CD8-positive, alpha-beta memory T cell (primary cell): Measurements from ENCODE around the gene ANKS4B. TPM values are rescaled to one million over a fixed set of nuclear protein-coding genes. Genes with fewer than 3 reads are reported as not detected.

ENCODE experiments used
- CTCF ChIA-PET: fragments of 350-600 bp; sonication (Branson Sonifier 250); formaldehyde crosslinking; loops from one replicate; lab custom pipeline; 2021; ENCODE audit warnings: antibody characterized with exemption; lab: Charles Lee
- POLR2A ChIA-PET: fragments of 350-600 bp; sonication (Branson Sonifier 250); formaldehyde crosslinking; loops from one replicate; lab custom pipeline; 2021; ENCODE audit warnings: antibody characterized with exemption; lab: Charles Lee
- DNase-seq, 5 donors: peaks; one replicate each; pipeline versions ENCODE4 v3.0.0 to v3.0.0-alpha.2; 2020 to 2022; ENCODE audit warnings: mixed read lengths in 1 of 5
- H3K27ac ChIP-seq: one replicate; pipeline ENCODE4 v1.7.0; 2013; ENCODE audit warnings: low read depth, mild to moderate bottlenecking, low read length, moderate library complexity
- H3K27me3 ChIP-seq: 2 replicates; pipeline ENCODE4 v1.7.0; 2013; ENCODE audit warnings: low read length, mild to moderate bottlenecking; ENCODE audit not compliant: insufficient read depth, poor library complexity, severe bottlenecking
- H3K36me3 ChIP-seq: 2 replicates; pipeline ENCODE4 v1.7.0; 2013; ENCODE audit warnings: mild to moderate bottlenecking, low read length, moderate library complexity; ENCODE audit not compliant: insufficient read depth
- H3K4me1 ChIP-seq: 2 replicates; pipeline ENCODE4 v1.7.0; 2013; ENCODE audit warnings: mild to moderate bottlenecking, low read length, moderate library complexity; ENCODE audit not compliant: insufficient read depth
- H3K4me3 ChIP-seq: 2 replicates; pipeline ENCODE4 v1.7.0; 2013; ENCODE audit warnings: mild to moderate bottlenecking, low read length
- H3K9me3 ChIP-seq: 2 replicates; pipeline ENCODE4 v1.7.0; 2013; ENCODE audit warnings: mild to moderate bottlenecking, low read length
- H3K27ac Mint-ChIP-seq, 8 donors: one replicate each; pipeline ENCODE4 v1.8.0; 2020 to 2021; ENCODE audit warnings: mixed read lengths in 8 of 8, mild to moderate bottlenecking in 6 of 8, inconsistent platforms in 3 of 8, moderate library complexity in 3 of 8
- H3K27me3 Mint-ChIP-seq, 2 donors: one replicate each; pipeline ENCODE4 v1.8.0; 2020 to 2021; ENCODE audit warnings: mixed read lengths in 2 of 2, mild to moderate bottlenecking in 1 of 2, moderate library complexity in 1 of 2
- H3K36me3 Mint-ChIP-seq, 3 donors: one replicate each; pipeline ENCODE4 v1.8.0; 2020 to 2021; ENCODE audit warnings: mixed read lengths in 3 of 3, inconsistent platforms in 1 of 3, mild to moderate bottlenecking in 1 of 3
- H3K4me1 Mint-ChIP-seq, 3 donors: one replicate each; pipeline ENCODE4 v1.8.0; 2020 to 2021; ENCODE audit warnings: mixed read lengths in 3 of 3, inconsistent platforms in 1 of 3, mild to moderate bottlenecking in 1 of 3
- H3K4me3 Mint-ChIP-seq, 7 donors: one replicate each; pipeline ENCODE4 v1.8.0; 2020 to 2021; ENCODE audit warnings: mixed read lengths in 7 of 7, mild to moderate bottlenecking in 6 of 7, moderate library complexity in 4 of 7, inconsistent platforms in 2 of 7
- H3K9me3 Mint-ChIP-seq, 5 donors: one replicate each; pipeline ENCODE4 v1.8.0; 2020 to 2022; ENCODE audit warnings: mixed read lengths in 5 of 5, mild to moderate bottlenecking in 3 of 5, moderate library complexity in 2 of 5, inconsistent platforms in 1 of 5
- polyA plus RNA-seq: library from polyadenylated mRNA; unstranded; fragments of 300-500 nt; fragmentation: Illumina TruSeq; gene quantifications from one replicate; pipeline ENCODE4 v1.2.3, GENCODE V29; 2021
- total RNA-seq, 2 experiments: library from RNA; stranded (reverse); gene quantifications; one replicate each; pipeline ENCODE4 v1.2.3, GENCODE V29; 2021

The ANKS4B gene
- total and polyA plus RNA-seq, 3 experiments from 2014 or later, result not detected

DNA sequence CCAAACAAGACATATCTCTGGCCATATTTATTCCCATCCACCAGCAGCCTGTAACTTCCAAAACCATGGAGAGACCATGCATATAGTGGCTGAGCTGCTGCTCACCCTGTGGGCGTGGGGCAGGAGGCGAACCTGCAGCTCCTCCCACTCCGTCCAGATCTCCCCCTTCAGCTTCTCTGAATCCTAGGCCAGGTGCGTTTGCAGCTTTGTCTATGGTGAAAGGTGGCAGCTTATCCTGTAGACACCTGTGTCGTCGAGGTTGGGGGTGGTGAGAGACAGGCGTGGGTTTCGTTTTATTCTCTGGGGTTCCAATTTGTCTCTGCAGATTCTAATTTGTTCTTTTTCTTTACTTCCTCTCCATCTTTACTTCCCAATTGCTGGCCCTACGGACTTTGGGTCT lies 9.7 kb upstream of the ANKS4B start:
- no peaks in the 10 kb centered on the region for H3K27me3 ChIP-seq
- CTCF ChIA-PET, result no interaction called here
- Mint-ChIP-seq H3K36me3 (no peaks in the 10 kb centered on the region), H3K4me3 (no peak overlapping the region), H3K27me3 (peaks cover 16 to 46% of the 10 kb centered on the region in 2 donors), H3K4me1 (no peaks in the 10 kb centered on the region), H3K27ac (no peak overlapping the region), H3K9me3 (peaks cover 0 to 4% (median 0%) of the 10 kb centered on the region in 5 donors)
- DNase-seq, result no peak
- H3K9me3 ChIP-seq, result no peaks in the 10 kb centered on the region
- POLR2A ChIA-PET, result no interaction called here
- no peaks in the 10 kb centered on the region for H3K36me3 ChIP-seq
- no peak overlapping the region for H3K27ac ChIP-seq
- H3K4me3 ChIP-seq, result no peak overlapping the region
- H3K4me1 ChIP-seq, result no peaks in the 10 kb centered on the region

GRCh38 chr16:21224800-21225199 lies 8.7 kb upstream of the ANKS4B start:
- CTCF ChIA-PET, result no interaction called here
- Histone ChIP-seq H3K27me3 (no peaks in the 10 kb centered on the region), H3K36me3 (no peaks in the 10 kb centered on the region), H3K27ac (no peak overlapping the region), H3K4me3 (no peak overlapping the region), H3K9me3 (no peaks in the 10 kb centered on the region), H3K4me1 (no peaks in the 10 kb centered on the region)
- no peaks in the 10 kb centered on the region for H3K4me1 Mint-ChIP-seq
- H3K9me3 Mint-ChIP-seq, result peaks cover 0 to 4% (median 0%) of the 10 kb centered on the region in 5 donors
- no peak for DNase-seq
- POLR2A ChIA-PET, result no interaction called here
- no peak overlapping the region for H3K4me3 Mint-ChIP-seq
- no peak overlapping the region for H3K27ac Mint-ChIP-seq
- H3K27me3 Mint-ChIP-seq, result peaks cover 16 to 55% of the 10 kb centered on the region in 2 donors
- no peaks in the 10 kb centered on the region for H3K36me3 Mint-ChIP-seq

- H3K27me3 Mint-ChIP-seq, result peaks cover 14 to 54% of the 10 kb centered on the region in 2 donors
- no peaks in the 10 kb centered on the region for H3K4me1 Mint-ChIP-seq
- no peaks in the 10 kb centered on the region for H3K27me3 ChIP-seq
- no peak overlapping the region for H3K4me3 ChIP-seq
- DNase-seq, result no peak
- H3K9me3 ChIP-seq, result no peaks in the 10 kb centered on the region
- no peaks in the 10 kb centered on the region for H3K4me1 ChIP-seq
- no peak overlapping the region for H3K27ac Mint-ChIP-seq
- H3K36me3 Mint-ChIP-seq, result no peaks in the 10 kb centered on the region
- POLR2A ChIA-PET, result interaction anchor here (0.6 kb wide), 1 partner anchor 89 kb away, joined by 3 read pairs; no protein-coding TSS in a partner anchor
- no peak overlapping the region for H3K27ac ChIP-seq
- CTCF ChIA-PET, result no interaction called here
- H3K36me3 ChIP-seq, result no peaks in the 10 kb centered on the region
- no peaks in the 10 kb centered on the region for H3K9me3 Mint-ChIP-seq
- H3K4me3 Mint-ChIP-seq, result no peak overlapping the region
Measured at GRCh38 chr16:21226749-21227148, 6.8 kb upstream of the ANKS4B start.

GRCh38 chr16:21227866-21228265 lies 5.6 kb upstream of the ANKS4B start:
- Histone ChIP-seq H3K36me3 (no peaks in the 10 kb centered on the region), H3K9me3 (no peaks in the 10 kb centered on the region), H3K4me3 (no peak overlapping the region), H3K27me3 (no peaks in the 10 kb centered on the region), H3K27ac (no peak overlapping the region), H3K4me1 (no peaks in the 10 kb centered on the region)
- H3K9me3 Mint-ChIP-seq, result no peaks in the 10 kb centered on the region
- H3K27ac Mint-ChIP-seq, result no peak overlapping the region
- ChIA-PET POLR2A (no interaction called here), CTCF (no interaction called here)
- no peak for DNase-seq
- no peaks in the 10 kb centered on the region for H3K4me1 Mint-ChIP-seq
- no peaks in the 10 kb centered on the region for H3K36me3 Mint-ChIP-seq
- peaks cover 14 to 55% of the 10 kb centered on the region in 2 donors for H3K27me3 Mint-ChIP-seq
- H3K4me3 Mint-ChIP-seq, result no peak overlapping the region

- peaks cover 14 to 55% of the 10 kb centered on the region in 2 donors for H3K27me3 Mint-ChIP-seq
- no peaks in the 10 kb centered on the region for H3K4me1 Mint-ChIP-seq
- H3K27ac ChIP-seq, result no peak overlapping the region
- no peaks in the 10 kb centered on the region for H3K36me3 ChIP-seq
- no peak for DNase-seq
- no peaks in the 10 kb centered on the region for H3K36me3 Mint-ChIP-seq
- no peaks in the 10 kb centered on the region for H3K9me3 Mint-ChIP-seq
- CTCF ChIA-PET, result no interaction called here
- POLR2A ChIA-PET, result no interaction called here
- no peaks in the 10 kb centered on the region for H3K27me3 ChIP-seq
- no peak overlapping the region for H3K4me3 ChIP-seq
- peak overlapping the region in 1 of 8 donors; percentile 21 for H3K27ac Mint-ChIP-seq
- no peaks in the 10 kb centered on the region for H3K9me3 ChIP-seq
- H3K4me3 Mint-ChIP-seq, result no peak overlapping the region
- no peaks in the 10 kb centered on the region for H3K4me1 ChIP-seq
Measured at GRCh38 chr16:21228361-21228872, 5.1 kb upstream of the ANKS4B start.

DNA sequence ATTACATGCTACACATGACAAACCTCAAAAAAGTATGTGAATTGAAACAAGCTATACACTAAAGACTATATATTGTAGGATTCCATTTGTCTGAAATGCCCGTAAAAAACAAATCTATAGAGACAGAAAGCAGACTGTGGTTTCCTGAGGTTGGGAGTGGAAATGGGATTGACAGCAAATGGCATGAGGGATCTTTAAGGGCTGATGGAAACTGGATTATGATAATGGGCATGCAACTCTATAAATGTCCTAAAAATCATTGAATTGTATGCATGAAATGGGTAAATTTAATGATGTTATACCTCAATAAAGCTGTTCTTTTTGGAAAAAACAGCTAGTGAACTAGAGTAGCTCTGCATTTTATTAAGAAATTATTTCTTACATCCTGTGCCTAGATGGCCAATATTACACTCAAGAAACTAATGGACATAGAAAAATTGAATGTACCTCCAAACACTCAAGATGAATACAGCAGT lies 416 bp upstream of the ANKS4B start:
- Histone ChIP-seq H3K9me3 (no peaks in the 10 kb centered on the region), H3K27me3 (no peaks in the 10 kb centered on the region), H3K4me3 (no peak overlapping the region), H3K27ac (no peak overlapping the region), H3K4me1 (no peaks in the 10 kb centered on the region), H3K36me3 (no peaks in the 10 kb centered on the region)
- no peak for DNase-seq
- Mint-ChIP-seq H3K9me3 (no peaks in the 10 kb centered on the region), H3K27ac (no peak overlapping the region), H3K27me3 (peaks cover 11 to 53% of the 10 kb centered on the region in 2 donors), H3K4me1 (no peaks in the 10 kb centered on the region), H3K4me3 (no peak overlapping the region), H3K36me3 (no peaks in the 10 kb centered on the region)
- CTCF ChIA-PET, result no interaction called here
- POLR2A ChIA-PET, result no interaction called here

DNA sequence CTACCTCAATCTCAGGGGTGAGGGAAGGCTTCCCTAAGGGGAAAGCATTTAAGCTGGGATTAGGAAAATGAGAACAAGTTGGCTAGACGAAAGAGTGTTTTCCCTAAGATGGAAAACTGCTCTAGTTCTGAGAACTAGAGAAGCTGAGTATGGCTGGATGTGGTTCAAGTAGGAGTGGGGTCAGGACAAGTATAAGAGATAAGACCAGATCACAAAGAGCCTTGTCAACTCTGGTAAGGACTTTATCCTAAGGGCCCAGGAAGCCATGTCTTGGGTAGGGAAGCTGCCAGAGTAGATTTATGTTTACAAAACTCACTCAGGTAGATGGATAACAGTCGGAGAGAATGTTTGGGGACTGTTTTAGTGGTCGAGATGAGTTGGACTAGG lies 1.7 kb downstream of the ANKS4B start:
- CTCF ChIA-PET, result no interaction called here
- Mint-ChIP-seq H3K27ac (no peak overlapping the region), H3K9me3 (no peaks in the 10 kb centered on the region), H3K36me3 (no peaks in the 10 kb centered on the region), H3K27me3 (peaks cover 4 to 36% of the 10 kb centered on the region in 2 donors), H3K4me3 (no peak overlapping the region), H3K4me1 (no peaks in the 10 kb centered on the region)
- no peaks in the 10 kb centered on the region for H3K4me1 ChIP-seq
- no peak overlapping the region for H3K4me3 ChIP-seq
- no peaks in the 10 kb centered on the region for H3K27me3 ChIP-seq
- H3K27ac ChIP-seq, result no peak overlapping the region
- no peaks in the 10 kb centered on the region for H3K9me3 ChIP-seq
- POLR2A ChIA-PET, result no interaction called here
- no peak for DNase-seq
- H3K36me3 ChIP-seq, result no peaks in the 10 kb centered on the region

DNA sequence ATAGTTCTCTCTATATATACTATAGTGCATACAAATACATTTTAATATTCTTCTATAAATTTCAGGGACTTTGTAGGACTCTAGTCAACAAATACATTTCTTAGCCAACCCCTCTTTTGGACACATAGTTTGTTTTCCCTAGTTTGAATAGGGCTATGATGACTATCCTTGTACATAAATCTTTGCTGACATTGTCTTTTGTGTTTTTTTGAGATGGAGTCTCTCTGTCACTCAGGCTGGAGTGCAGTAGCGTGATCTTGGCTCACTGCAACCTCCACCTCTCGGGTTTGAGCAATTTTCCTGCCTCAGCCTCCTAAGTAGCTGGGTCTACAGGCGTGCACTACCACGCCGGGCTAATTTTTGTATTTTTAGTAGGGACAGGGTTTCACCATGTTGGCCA lies 3.3 kb downstream of the ANKS4B start:
- no peak overlapping the region for H3K4me3 Mint-ChIP-seq
- H3K27me3 Mint-ChIP-seq, result peaks cover 4 to 25% of the 10 kb centered on the region in 2 donors
- H3K4me1 Mint-ChIP-seq, result no peaks in the 10 kb centered on the region
- Histone ChIP-seq H3K27me3 (no peaks in the 10 kb centered on the region), H3K9me3 (no peaks in the 10 kb centered on the region), H3K4me3 (no peak overlapping the region), H3K36me3 (no peaks in the 10 kb centered on the region), H3K4me1 (no peaks in the 10 kb centered on the region), H3K27ac (no peak overlapping the region)
- H3K9me3 Mint-ChIP-seq, result no peaks in the 10 kb centered on the region
- CTCF ChIA-PET, result no interaction called here
- no peaks in the 10 kb centered on the region for H3K36me3 Mint-ChIP-seq
- POLR2A ChIA-PET, result no interaction called here
- DNase-seq, result no peak
- H3K27ac Mint-ChIP-seq, result no peak overlapping the region
